ENCODE data around the gene IFFO2.

IFFO2 gene

GRCh38 chr1:18923756-18924211, 32.7 kb downstream of the IFFO2 start:
- H3K4me1 ChIP-seq (ENCODE audit: insufficient read depth, low read length, severe bottlenecking) = peaks cover 14% of the 10 kb centered on the region
- H3K9me3 ChIP-seq (ENCODE audit: low read length) = no peaks in the 10 kb centered on the region
- no peak overlapping the region for H2AFZ ChIP-seq (ENCODE audit: low read length)
- H3K79me2 ChIP-seq (ENCODE audit: insufficient read depth, low read length) = no peaks in the 10 kb centered on the region
- no peaks in the 10 kb centered on the region for H3F3A ChIP-seq (ENCODE audit: insufficient read depth, low read length)
- H3K27me3 ChIP-seq (ENCODE audit: insufficient read depth, low read length) = 0 out of 2 replicates have a peak, but pooled peaks cover 3% of the 10 kb centered on the region
- H3K4me2 ChIP-seq (ENCODE audit: low read length) = no peak overlapping the region
- no peak overlapping the region for H3K27ac ChIP-seq (ENCODE audit: low read depth, low read length, poor library complexity, severe bottlenecking)
- H3K9ac ChIP-seq (ENCODE audit: low read length) = no peak overlapping the region
- H4K20me1 ChIP-seq (ENCODE audit: insufficient read depth, low read length) = no peaks in the 10 kb centered on the region
- no peak for TF ChIP-seq CTCF (IDR thresholded peaks at IDR 0.05; ENCODE audit: low read length)
- no peak for TF ChIP-seq EZH2 (IDR thresholded peaks at IDR 0.05; ENCODE audit: borderline replicate concordance, low read length)
- no peak overlapping the region for H3K4me3 ChIP-seq (ENCODE audit: low read depth, low read length, poor library complexity, severe bottlenecking)
- H3K9me2 ChIP-seq (ENCODE audit: low read depth, low read length) = no peaks in the 10 kb centered on the region
- H3K36me3 ChIP-seq (ENCODE audit: insufficient read depth, low read length) = no peaks in the 10 kb centered on the region

GRCh38 chr1:18922848-18923755, 33.4 kb downstream of the IFFO2 start:
- no peaks in the 10 kb centered on the region for H4K20me1 ChIP-seq (ENCODE audit: insufficient read depth, low read length)
- H3F3A ChIP-seq (ENCODE audit: insufficient read depth, low read length) = no peaks in the 10 kb centered on the region
- no peak overlapping the region for H3K27ac ChIP-seq (ENCODE audit: low read depth, low read length, poor library complexity, severe bottlenecking)
- no peaks in the 10 kb centered on the region for H3K79me2 ChIP-seq (ENCODE audit: insufficient read depth, low read length)
- H3K36me3 ChIP-seq (ENCODE audit: insufficient read depth, low read length) = no peaks in the 10 kb centered on the region
- no peak overlapping the region for H3K9ac ChIP-seq (ENCODE audit: low read length)
- 0 out of 2 replicates have a peak, but pooled peaks cover 3% of the 10 kb centered on the region for H3K27me3 ChIP-seq (ENCODE audit: insufficient read depth, low read length)
- H3K9me3 ChIP-seq (ENCODE audit: low read length) = no peaks in the 10 kb centered on the region
- H3K4me1 ChIP-seq (ENCODE audit: insufficient read depth, low read length, severe bottlenecking) = peaks cover 14% of the 10 kb centered on the region
- no peak overlapping the region for H3K4me2 ChIP-seq (ENCODE audit: low read length)
- no peak overlapping the region for H3K4me3 ChIP-seq (ENCODE audit: low read depth, low read length, poor library complexity, severe bottlenecking)
- TF ChIP-seq CTCF (IDR thresholded peaks at IDR 0.05; ENCODE audit: low read length) (no peak), EZH2 (IDR thresholded peaks at IDR 0.05; ENCODE audit: borderline replicate concordance, low read length) (no peak)
- no peak overlapping the region for H2AFZ ChIP-seq (ENCODE audit: low read length)
- H3K9me2 ChIP-seq (ENCODE audit: low read depth, low read length) = no peaks in the 10 kb centered on the region

- H3K4me1 ChIP-seq (ENCODE audit: insufficient read depth, low read length, severe bottlenecking) = peaks cover 10% of the 10 kb centered on the region
- no peaks in the 10 kb centered on the region for H3K9me3 ChIP-seq (ENCODE audit: low read length)
- H3K36me3 ChIP-seq (ENCODE audit: insufficient read depth, low read length) = no peaks in the 10 kb centered on the region
- TF ChIP-seq CTCF (IDR thresholded peaks at IDR 0.05; ENCODE audit: low read length) (no peak), EZH2 (IDR thresholded peaks at IDR 0.05; ENCODE audit: borderline replicate concordance, low read length) (no peak)
- H3K4me3 ChIP-seq (ENCODE audit: low read depth, low read length, poor library complexity, severe bottlenecking) = no peak overlapping the region
- no peak overlapping the region for H3K9ac ChIP-seq (ENCODE audit: low read length)
- H2AFZ ChIP-seq (ENCODE audit: low read length) = no peak overlapping the region
- H3K4me2 ChIP-seq (ENCODE audit: low read length) = no peak overlapping the region
- H3K9me2 ChIP-seq (ENCODE audit: low read depth, low read length) = no peaks in the 10 kb centered on the region
- H3F3A ChIP-seq (ENCODE audit: insufficient read depth, low read length) = no peaks in the 10 kb centered on the region
- no peak overlapping the region for H3K27ac ChIP-seq (ENCODE audit: low read depth, low read length, poor library complexity, severe bottlenecking)
- H4K20me1 ChIP-seq (ENCODE audit: insufficient read depth, low read length) = no peaks in the 10 kb centered on the region
- no peaks in the 10 kb centered on the region for H3K79me2 ChIP-seq (ENCODE audit: insufficient read depth, low read length)
- 0 out of 2 replicates have a peak, but pooled peaks cover 3% of the 10 kb centered on the region for H3K27me3 ChIP-seq (ENCODE audit: insufficient read depth, low read length)
Observed at GRCh38 chr1:18922319-18922726, 34.2 kb downstream of the IFFO2 start.

Data from OCI-LY1 (cell line).